DMS114 treated with DMSO at 0.1 percent for 48 hours (cell line): ENCODE data around the gene ZEB2.

Experiments used
- DNase-seq: peaks from one replicate; lab custom pipeline; 2025; ENCODE audit not compliant: unreplicated experiment; lab: John Stamatoyannopoulos, UW

ZEB2 gene

GRCh38 chr2:144472046-144472412 is 47.9 kb downstream of the ZEB2 start:
- DNase-seq: no peak

- DNase-seq: no peak
Measured at GRCh38 chr2:144471305-144472045, 48.4 kb downstream of the ZEB2 start.

GRCh38 chr2:144470816-144471215 is 49.1 kb downstream of the ZEB2 start:
- no peak for DNase-seq

- DNase-seq: no peak
Measured at GRCh38 chr2:144470334-144470733, 49.6 kb downstream of the ZEB2 start.

DNA sequence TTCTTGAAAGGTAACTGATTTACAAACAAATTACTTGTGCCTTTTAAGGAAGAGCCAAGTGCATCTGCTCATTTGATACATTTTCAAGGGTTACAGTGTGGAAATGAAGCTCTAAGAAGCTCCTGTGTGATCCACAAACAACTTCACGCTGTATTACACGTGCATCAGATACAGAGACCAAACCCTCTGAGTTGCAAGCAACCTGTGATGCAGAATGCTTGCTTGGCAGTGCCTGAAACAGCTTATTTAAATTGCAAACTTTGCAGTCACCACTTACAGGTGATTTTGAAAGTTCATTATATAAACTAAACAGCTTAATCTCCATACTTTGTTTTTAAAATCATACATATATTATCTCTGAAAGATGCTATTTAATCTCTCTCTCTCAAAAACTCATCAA is 50.1 kb downstream of the ZEB2 start:
- DNase-seq: no peak

- no peak for DNase-seq
Measured at GRCh38 chr2:144468823-144469595, 50.9 kb downstream of the ZEB2 start.

GRCh38 chr2:144467502-144468137 is 52.3 kb downstream of the ZEB2 start:
- DNase-seq: no peak

DNA sequence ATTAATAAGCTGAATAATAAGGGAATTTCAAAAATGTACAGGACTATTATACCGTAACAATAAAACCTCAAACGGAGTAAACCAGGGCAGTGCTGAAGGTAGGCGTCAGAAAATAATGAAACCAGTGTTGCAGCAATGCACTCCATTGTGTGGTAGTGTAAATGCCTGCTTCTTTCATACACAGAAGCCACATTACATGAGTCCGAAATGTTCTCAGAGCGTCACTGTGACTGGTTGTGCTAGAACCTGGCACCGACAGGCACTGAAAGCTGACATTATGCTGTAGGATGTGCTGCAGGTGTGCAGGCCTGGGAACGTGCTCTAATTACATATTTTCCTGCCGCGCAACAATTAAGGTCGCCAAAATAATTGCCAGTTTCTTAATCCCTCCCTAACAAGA is 53.3 kb downstream of the ZEB2 start:
- no peak for DNase-seq

GRCh38 chr2:144465749-144466148 is 54.2 kb downstream of the ZEB2 start:
- DNase-seq: no peak

- DNase-seq: no peak
Measured at GRCh38 chr2:144464730-144465129, 55.2 kb downstream of the ZEB2 start.

DNA sequence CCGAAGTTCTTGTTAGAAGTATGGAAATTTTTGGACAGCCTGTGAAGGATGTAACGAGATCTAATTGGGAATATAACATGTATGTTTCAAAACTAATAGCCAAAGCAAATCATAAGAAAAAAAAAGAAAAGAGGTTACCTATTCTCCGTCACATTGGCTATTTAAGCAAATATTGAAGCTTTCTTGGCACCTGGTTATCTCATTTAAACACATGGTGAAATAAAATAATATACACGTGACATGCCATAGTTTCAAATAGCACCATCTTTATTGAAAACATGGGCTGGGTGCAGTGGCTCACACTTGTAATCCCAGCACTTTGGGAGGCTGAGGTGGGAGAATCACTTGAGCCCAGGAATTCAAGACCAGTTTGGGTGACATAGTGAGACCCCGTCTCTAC is 56.7 kb downstream of the ZEB2 start:
- DNase-seq: no peak

- no peak for DNase-seq
Measured at GRCh38 chr2:144462266-144462665, 57.7 kb downstream of the ZEB2 start.

DNA sequence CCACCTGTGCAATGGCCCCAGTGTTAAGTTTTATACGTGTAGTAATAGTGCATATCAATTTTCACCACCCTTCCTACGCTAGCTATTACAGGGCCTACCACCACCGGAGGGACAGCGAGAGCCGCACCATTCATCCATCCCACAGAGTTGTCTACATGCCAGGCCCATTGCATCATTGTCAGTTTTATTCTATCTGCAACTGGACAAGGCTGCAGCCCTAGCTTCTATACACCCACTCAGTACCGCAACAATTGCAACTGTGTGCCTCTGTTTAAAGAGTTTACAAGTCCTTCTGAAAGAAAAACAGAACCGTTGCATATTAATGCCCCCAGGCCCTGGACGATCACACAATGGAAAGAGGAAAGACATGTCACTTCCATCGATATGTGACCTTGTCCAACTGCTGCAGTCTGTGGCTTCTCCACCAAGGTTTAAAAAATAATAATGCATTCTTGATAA is 58.6 kb downstream of the ZEB2 start:
- DNase-seq: no peak

DNA sequence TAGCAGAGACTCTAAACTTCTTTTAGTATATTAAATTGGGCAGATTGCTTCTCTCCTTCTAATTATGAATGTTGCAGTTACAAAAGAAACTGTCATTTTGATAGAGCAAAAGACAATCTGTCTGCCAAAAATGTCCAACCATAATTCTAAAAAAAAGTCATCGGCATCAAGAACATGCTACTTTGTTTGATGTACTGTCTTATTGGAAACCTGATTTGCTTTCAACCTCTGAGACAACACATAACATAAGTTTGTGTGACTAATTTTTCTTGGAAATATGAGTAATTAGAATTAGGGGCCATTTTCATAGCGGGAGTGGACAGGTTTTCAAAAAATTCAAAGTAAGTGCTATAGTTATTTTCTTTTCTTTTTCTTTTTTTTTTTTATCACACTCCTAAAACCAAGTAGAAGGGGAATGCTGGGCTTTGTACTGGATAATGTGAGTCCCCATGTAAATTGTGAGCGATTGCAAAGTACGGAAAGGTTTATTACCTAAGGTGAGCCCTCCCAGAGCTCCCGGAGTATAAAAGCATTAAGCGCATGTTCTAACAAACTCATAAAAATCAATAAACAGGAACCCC is 59.1 kb downstream of the ZEB2 start:
- DNase-seq: no peak

- no peak for DNase-seq
Measured at GRCh38 chr2:144459937-144460336, 60.0 kb downstream of the ZEB2 start.

GRCh38 chr2:144459286-144459685 is 60.6 kb downstream of the ZEB2 start:
- no peak for DNase-seq

DNA sequence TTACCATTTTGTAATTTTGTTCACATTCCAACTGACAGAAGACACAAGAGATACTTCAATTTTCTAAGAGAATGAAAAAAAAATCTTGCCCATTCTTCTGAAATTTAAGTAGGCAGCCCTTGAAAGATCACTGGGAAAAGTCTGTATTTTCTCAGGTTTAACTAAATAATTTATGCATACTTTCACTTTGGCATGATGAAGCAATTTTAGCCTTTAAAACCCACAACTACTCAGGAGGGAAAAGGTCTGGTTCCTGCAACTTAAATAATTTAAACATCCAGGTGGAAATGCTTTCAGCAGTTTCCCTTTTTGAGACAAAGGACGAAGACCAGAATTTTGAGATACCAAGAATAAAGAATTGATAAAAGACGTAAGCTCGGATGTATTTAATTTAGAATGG is 61.4 kb downstream of the ZEB2 start:
- no peak for DNase-seq

GRCh38 chr2:144456680-144457079 is 63.2 kb downstream of the ZEB2 start:
- no peak for DNase-seq

GRCh38 chr2:144455987-144456386 is 63.9 kb downstream of the ZEB2 start:
- no peak for DNase-seq

GRCh38 chr2:144454466-144455287 is 65.2 kb downstream of the ZEB2 start:
- DNase-seq: no peak
